ENCODE results near the gene CMTM7. TPM values are rescaled to one million over a fixed set of nuclear protein-coding genes. Genes with fewer than 3 reads are reported as not detected.

Gene CMTM7
- total and polyA plus RNA-seq, 2 of the 8 experiments (the other 6 are each of a cell fraction or from before 2014, with no cell fraction given): 33.3 to 65.8 TPM

DNA sequence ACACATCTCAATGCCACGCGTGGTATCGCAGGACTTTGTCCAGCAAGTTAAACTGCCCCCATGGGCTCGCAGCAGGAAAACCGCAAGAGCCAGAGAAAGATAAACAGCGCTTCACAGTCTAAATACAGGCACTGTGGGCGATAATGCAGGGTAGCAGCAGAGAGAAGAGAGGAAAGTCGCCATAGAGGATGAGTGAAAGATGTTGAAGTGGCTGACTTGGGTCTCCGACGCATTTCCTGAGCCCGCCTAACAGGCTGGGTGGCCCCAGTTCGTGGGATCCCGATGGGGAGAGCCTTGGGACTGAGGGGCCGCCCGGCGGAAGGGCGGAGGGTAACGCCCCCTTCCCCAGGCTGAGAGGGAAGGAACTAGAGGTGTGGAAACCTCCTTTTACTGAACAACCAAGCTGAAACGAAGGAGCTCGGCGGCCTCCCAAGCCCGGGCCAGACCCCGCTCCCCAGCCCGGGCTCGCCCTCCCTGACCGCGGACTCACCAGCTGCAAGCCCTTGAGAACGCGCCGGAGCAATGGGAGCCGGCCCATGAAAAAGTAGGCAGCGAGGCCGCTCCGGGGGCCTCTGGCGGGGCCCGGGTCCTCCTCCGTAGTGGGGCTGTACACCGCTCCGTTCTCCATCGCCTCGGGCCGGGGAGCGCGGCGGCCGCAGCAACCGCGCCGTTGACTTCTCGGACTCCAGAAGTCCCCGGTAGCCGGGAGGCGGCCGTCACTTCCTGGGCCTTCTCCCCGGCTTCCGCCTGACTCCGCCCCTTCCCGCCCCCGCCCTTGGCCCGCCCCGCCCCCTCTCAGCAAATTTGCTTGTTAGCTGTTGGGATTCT lies 110.7 kb downstream of the CMTM7 start, which contains the start of gene CMTM6:
CMTM6 (minus strand) TSS at position 735 of the 828 bp plus-strand sequence; CDS start at position 628, 107 bp downstream.
- H4K20me1 ChIP-seq (replicated peaks in 1 of 2; ENCODE audit: control insufficient read depth in 1 of 2, insufficient read depth in 2 of 2, low read length in 2 of 2): peaks cover 0 to 2% of the 10 kb centered on the region in 2 experiments
- no peak within 1 kb of the TSS for H2BK20ac ChIP-seq (ENCODE audit: low read length)
- peak within 1 kb of the TSS; percentile 79 for H3K4me2 ChIP-seq (ENCODE audit: insufficient read depth in 1 of 2, low read depth in 2 of 2, low read length in 2 of 2)
- no peaks in the 10 kb centered on the region for H3K27me3 ChIP-seq (replicated peaks in 1 of 4; ENCODE audit: control insufficient read depth in 3 of 4, extremely low read depth in 1 of 4, insufficient read depth in 3 of 4, low read length in 3 of 4)
- H3K36me3 ChIP-seq (ENCODE audit: control insufficient read depth in 2 of 4, insufficient read depth in 4 of 4, low read length in 3 of 4): no peaks in the 10 kb centered on the region
- no peak within 1 kb of the TSS for H3K14ac ChIP-seq (ENCODE audit: insufficient read length)
- no peak within 1 kb of the TSS for H2BK15ac ChIP-seq (ENCODE audit: low read length)
- DNase-seq (ENCODE audit: low read depth in 1 of 2, low spot score in 2 of 2) (peak in 1 of 2 experiments; percentile 78), FAIRE-seq (no peak)
- H2BK120ac ChIP-seq (replicated peaks; ENCODE audit: low read depth, low read length): no peak within 1 kb of the TSS
- H3K18ac ChIP-seq (ENCODE audit: extremely low read depth, low read length): peak within 1 kb of the TSS; percentile 83
- H3K9me3 ChIP-seq (ENCODE audit: insufficient read depth in 2 of 2, low read depth in 1 of 2, low read length in 1 of 2): no peaks in the 10 kb centered on the region
- H2AK5ac ChIP-seq (ENCODE audit: low read depth, low read length): no peak within 1 kb of the TSS
- peak within 1 kb of the TSS; percentile 73; the same call in 1 of the 2 replicates for H4K8ac ChIP-seq (ENCODE audit: extremely low read depth, insufficient read depth, low read length)
- no peak within 1 kb of the TSS for H2BK5ac ChIP-seq (ENCODE audit: low read depth, low read length)
- no peak within 1 kb of the TSS for H3K56ac ChIP-seq (replicated peaks; ENCODE audit: insufficient read length, low read depth, low read length)
- peak within 1 kb of the TSS; percentile 16; the same call in 1 of the 2 replicates for H3K27ac ChIP-seq (ENCODE audit: low read depth, low read length)
- ChIA-PET CTCF (ENCODE audit: partially characterized antibody) (interaction anchor here (1.9 kb wide), 1 partner anchor 35 kb away, joined by 6 read pairs; no protein-coding TSS in a partner anchor), POLR2A (ENCODE audit: partially characterized antibody) (interaction anchor here (0.8 to 2.3 kb wide), 4 partner anchors 10 to 131 kb away, joined by 3 to 10 read pairs (median 3); no protein-coding TSS in a partner anchor)
- H3K4me1 ChIP-seq (replicated peaks in 1 of 4; ENCODE audit: control insufficient read depth in 3 of 4, insufficient read depth in 4 of 4, low read length in 3 of 4): peaks cover 0 to 7% (median 3%) of the 10 kb centered on the region in 4 experiments; a peak in 5 of 7 replicates
- no peaks in the 10 kb centered on the region for H3K79me1 ChIP-seq (ENCODE audit: low read depth, low read length)
- no peaks in the 10 kb centered on the region for H3K23me2 ChIP-seq (ENCODE audit: low read depth, low read length)
- no peak within 1 kb of the TSS for H3K23ac ChIP-seq (ENCODE audit: insufficient read length)
- peak within 1 kb of the TSS; percentile 83 for H4K5ac ChIP-seq (ENCODE audit: insufficient read length, low read depth, low read length)
- peak within 1 kb of the TSS; percentile 67 to 76 (median 69) for H3K9ac ChIP-seq (replicated peaks in 1 of 4; ENCODE audit: extremely low read depth in 1 of 4, low read depth in 3 of 4, low read length in 3 of 4)
- peak within 1 kb of the TSS; percentile 31 for H4K91ac ChIP-seq (replicated peaks; ENCODE audit: insufficient read length, low read length)
- no peak within 1 kb of the TSS for H2BK12ac ChIP-seq (ENCODE audit: low read depth, low read length)
- H3K4ac ChIP-seq (replicated peaks; ENCODE audit: insufficient read length, low read depth, low read length): peak within 1 kb of the TSS; percentile 5
- peak within 1 kb of the TSS; percentile 83 to 98 (median 88) for H3K4me3 ChIP-seq (ENCODE audit: extremely low read depth in 1 of 4, insufficient read depth in 2 of 4, low read depth in 3 of 4, low read length in 4 of 4)
- 2% methylated on average over 43 of the region's 61 CpGs; no CpG with 5 or more reads in 1 of the 2 experiments for WGBS, 2 experiments (ENCODE audit: extremely low coverage in 1 of 2, insufficient coverage in 1 of 2, insufficient read length in 1 of 2, insufficient replicate concordance in 2 of 2, low coverage in 1 of 2, low lambda C conversion rate in 2 of 2, missing lambda C conversion rate in 1 of 2)
- peak within 1 kb of the TSS; percentile 98 for H2AFZ ChIP-seq (ENCODE audit: low read length)
- peaks cover 0 to 38% of the 10 kb centered on the region in 2 experiments; a peak in 2 of 4 replicates for H3K79me2 ChIP-seq (ENCODE audit: control insufficient read depth in 1 of 2, insufficient read depth in 2 of 2, low read length in 2 of 2)
- TF ChIP-seq SP4 (IDR thresholded peaks at IDR 0.05; ENCODE audit: low read length) (no peak), TEAD4 (IDR thresholded peaks at IDR 0.05; ENCODE audit: low read depth, low read length) (no peak), RBBP5 (IDR thresholded peaks at IDR 0.05; ENCODE audit: borderline replicate concordance, low read depth, low read length) (peak; percentile 40; the same call in 1 of the 2 replicates), NRF1 (IDR thresholded peaks at IDR 0.05; ENCODE audit: low read depth, low read length) (no peak), POLR2AphosphoS5 (IDR thresholded peaks at IDR 0.05; ENCODE audit: low read depth, low read length) (no peak; the same call in 1 of the 2 replicates), CHD2 (IDR thresholded peaks at IDR 0.05; ENCODE audit: low read length) (no peak), KDM5A (IDR thresholded peaks at IDR 0.05; ENCODE audit: low read length) (no peak), TAF7 (optimal IDR thresholded peaks at IDR 0.05; ENCODE audit: borderline replicate concordance, low read depth, low read length) (no peak), KDM1A (IDR thresholded peaks at IDR 0.05; ENCODE audit: borderline replicate concordance, low read length) (no peak), CTBP2 (IDR thresholded peaks at IDR 0.05; ENCODE audit: borderline replicate concordance, insufficient read depth, insufficient read length, low read length) (no peak), SRF (IDR thresholded peaks at IDR 0.05; ENCODE audit: low read depth, low read length) (no peak), SP2 (IDR thresholded peaks at IDR 0.05; ENCODE audit: low read length) (no peak), TAF1 (IDR thresholded peaks at IDR 0.05; ENCODE audit: low read depth, low read length) (peak; percentile 70)
